DND-41 (cell line): Measurements from ENCODE around the gene SLC25A3.

Experiments used
- ATAC-seq: fragments of 200-7000 bp; cut with Tn5 transposase; 3 replicates; pipeline ENCODE4 v1.9.1; 2021; ENCODE audit warnings: low read depth; ENCODE audit not compliant: insufficient read depth
- DNase-seq: peaks from one replicate; pipeline ENCODE4 v3.0.0-alpha.2; 2020
- H2AFZ ChIP-seq: 2 replicates; pipeline ENCODE4 v1.6.0; 2012; ENCODE audit warnings: low read depth, low read length
- H3K27ac ChIP-seq: 2 replicates; pipeline ENCODE4 v1.5.1; 2012; ENCODE audit warnings: low read length, inconsistent platforms
- H3K27me3 ChIP-seq: fragments of 200-600 bp; sonication (generic); 2 replicates; pipeline ENCODE4 v1.6.0; 2012; ENCODE audit warnings: low read length, mild to moderate bottlenecking, inconsistent platforms; ENCODE audit not compliant: insufficient read depth, poor library complexity
- H3K36me3 ChIP-seq: 2 replicates; pipeline ENCODE4 v1.5.1; 2012; ENCODE audit warnings: low read length, inconsistent platforms; ENCODE audit not compliant: insufficient read depth
- H3K4me1 ChIP-seq: 2 replicates; pipeline ENCODE4 v1.5.1; 2012; ENCODE audit warnings: mild to moderate bottlenecking, low read length; ENCODE audit not compliant: insufficient read depth
- H3K4me2 ChIP-seq: 2 replicates; pipeline ENCODE4 v1.6.0; 2012; ENCODE audit warnings: mild to moderate bottlenecking, moderate library complexity, low read length, inconsistent platforms; ENCODE audit not compliant: insufficient read depth
- H3K4me3 ChIP-seq, 2 experiments: fragments of 200-600 bp in 1 of 2; shearing (Covaris generic) in 1 of 2; 2 replicates each; pipeline ENCODE4 v1.5.1; 2012 to 2016; ENCODE audit warnings: inconsistent platforms in 2 of 2, low read length in 2 of 2, mild to moderate bottlenecking in 2 of 2, low read depth in 1 of 2, moderate library complexity in 1 of 2
- H3K79me2 ChIP-seq: 2 replicates; pipeline ENCODE4 v1.6.0; 2012; ENCODE audit warnings: low read length, inconsistent platforms; ENCODE audit not compliant: insufficient read depth
- H3K9ac ChIP-seq: 2 replicates; pipeline ENCODE4 v1.6.0; 2012; ENCODE audit warnings: low read depth, mild to moderate bottlenecking, inconsistent platforms, low read length, moderate library complexity
- H3K9me3 ChIP-seq: 2 replicates; pipeline ENCODE4 v1.5.1; 2012; ENCODE audit warnings: low read length, moderate library complexity, mild to moderate bottlenecking, inconsistent platforms; ENCODE audit not compliant: insufficient read depth, severe bottlenecking
- H4K20me1 ChIP-seq: 2 replicates; pipeline ENCODE4 v1.6.0; 2012; ENCODE audit warnings: low read length; ENCODE audit not compliant: insufficient read depth
- CTCF ChIP-seq: IDR thresholded peaks from 2 replicates; pipeline ENCODE4 v1.5.1; 2012; ENCODE audit warnings: borderline replicate concordance, low read length, moderate library complexity, mild to moderate bottlenecking; ENCODE audit not compliant: poor library complexity, severe bottlenecking; ENCODE audit errors: extremely low read depth
- EZH2 ChIP-seq: IDR thresholded peaks from 3 replicates; pipeline ENCODE4 v1.6.1; 2012; ENCODE audit warnings: borderline replicate concordance, low read depth, mild to moderate bottlenecking, moderate library complexity, low read length, inconsistent platforms; ENCODE audit not compliant: severe bottlenecking

The SLC25A3 gene

GRCh38 chr12:98580695-98581094, 12.8 kb upstream of the SLC25A3 start:
- Histone ChIP-seq H3K9ac (no peak overlapping the region), H3K4me3 (no peak overlapping the region), H3K79me2 (no peaks in the 10 kb centered on the region), H3K36me3 (no peaks in the 10 kb centered on the region), H2AFZ (no peak overlapping the region), H3K27me3 (no peaks in the 10 kb centered on the region), H3K4me2 (no peak overlapping the region), H3K9me3 (no peaks in the 10 kb centered on the region), H4K20me1 (no peaks in the 10 kb centered on the region), H3K27ac (no peak overlapping the region), H3K4me1 (no peaks in the 10 kb centered on the region)
- no peak for DNase-seq
- no peak for ATAC-seq
- TF ChIP-seq EZH2 (no peak), CTCF (no peak)

GRCh38 chr12:98581101-98581500, 12.4 kb upstream of the SLC25A3 start:
- no peaks in the 10 kb centered on the region for H4K20me1 ChIP-seq
- no peak for ATAC-seq
- H3K4me2 ChIP-seq, result no peak overlapping the region
- H3K9me3 ChIP-seq, result no peaks in the 10 kb centered on the region
- no peak for DNase-seq
- H3K9ac ChIP-seq, result no peak overlapping the region
- H3K27me3 ChIP-seq, result no peaks in the 10 kb centered on the region
- H2AFZ ChIP-seq, result no peak overlapping the region
- no peak for TF ChIP-seq CTCF
- TF ChIP-seq EZH2, result no peak
- no peaks in the 10 kb centered on the region for H3K36me3 ChIP-seq
- no peak overlapping the region for H3K4me3 ChIP-seq
- no peak overlapping the region for H3K27ac ChIP-seq
- no peaks in the 10 kb centered on the region for H3K4me1 ChIP-seq
- H3K79me2 ChIP-seq, result no peaks in the 10 kb centered on the region

GRCh38 chr12:98582093-98582492, 11.4 kb upstream of the SLC25A3 start:
- H3K4me2 ChIP-seq, result no peak overlapping the region
- H3K9me3 ChIP-seq, result no peaks in the 10 kb centered on the region
- H3K4me1 ChIP-seq, result no peaks in the 10 kb centered on the region
- H2AFZ ChIP-seq, result no peak overlapping the region
- ATAC-seq, result no peak
- H3K4me3 ChIP-seq, result no peak overlapping the region
- no peak for DNase-seq
- H3K79me2 ChIP-seq, result no peaks in the 10 kb centered on the region
- no peaks in the 10 kb centered on the region for H3K36me3 ChIP-seq
- no peaks in the 10 kb centered on the region for H3K27me3 ChIP-seq
- no peak overlapping the region for H3K9ac ChIP-seq
- TF ChIP-seq CTCF, result no peak
- TF ChIP-seq EZH2, result no peak
- no peaks in the 10 kb centered on the region for H4K20me1 ChIP-seq
- H3K27ac ChIP-seq, result no peak overlapping the region

DNA sequence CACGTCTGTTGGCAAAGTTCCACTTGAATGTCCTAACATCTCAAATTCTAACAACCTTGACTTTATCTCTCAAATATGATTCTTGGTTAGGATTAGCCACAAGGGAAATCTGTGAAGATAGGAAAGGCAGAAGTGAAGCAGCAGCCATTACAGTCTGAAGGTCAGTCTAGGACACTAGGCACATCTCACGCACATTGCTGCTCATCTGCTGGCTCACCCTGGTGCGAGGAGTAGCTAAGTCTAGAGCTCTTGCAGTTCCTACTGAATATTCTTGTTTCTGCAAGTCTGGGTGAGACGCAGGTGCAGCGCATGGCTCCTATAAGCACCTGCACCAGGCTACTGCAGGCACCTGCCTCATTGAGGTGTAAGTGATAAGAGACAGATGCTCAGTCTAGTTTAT, 6.4 kb upstream of the SLC25A3 start:
- Histone ChIP-seq H3K27ac (no peak overlapping the region), H3K36me3 (no peaks in the 10 kb centered on the region), H3K4me1 (no peaks in the 10 kb centered on the region), H3K9me3 (no peaks in the 10 kb centered on the region), H3K27me3 (no peaks in the 10 kb centered on the region), H3K79me2 (no peaks in the 10 kb centered on the region), H4K20me1 (no peaks in the 10 kb centered on the region), H2AFZ (no peak overlapping the region), H3K4me2 (no peak overlapping the region), H3K9ac (no peak overlapping the region), H3K4me3 (no peak overlapping the region)
- DNase-seq (no peak), ATAC-seq (no peak)
- TF ChIP-seq EZH2, result no peak
- no peak for TF ChIP-seq CTCF
